Cardiac atrium fibroblast (primary cell): Measurements from ENCODE around the gene TVP23B. TPM values are rescaled to one million over a fixed set of nuclear protein-coding genes. Genes with fewer than 3 reads are reported as not detected.

ENCODE experiments used
- total RNA-seq: library from RNA; depleted of rRNA; stranded (reverse); fragments of >200 nt; gene quantifications from 2 replicates; pipeline ENCODE4 v1.2.3, GENCODE V29; 2015

The TVP23B gene
- total RNA-seq, result 37.9 and 40.0 TPM in 2 replicates

DNA sequence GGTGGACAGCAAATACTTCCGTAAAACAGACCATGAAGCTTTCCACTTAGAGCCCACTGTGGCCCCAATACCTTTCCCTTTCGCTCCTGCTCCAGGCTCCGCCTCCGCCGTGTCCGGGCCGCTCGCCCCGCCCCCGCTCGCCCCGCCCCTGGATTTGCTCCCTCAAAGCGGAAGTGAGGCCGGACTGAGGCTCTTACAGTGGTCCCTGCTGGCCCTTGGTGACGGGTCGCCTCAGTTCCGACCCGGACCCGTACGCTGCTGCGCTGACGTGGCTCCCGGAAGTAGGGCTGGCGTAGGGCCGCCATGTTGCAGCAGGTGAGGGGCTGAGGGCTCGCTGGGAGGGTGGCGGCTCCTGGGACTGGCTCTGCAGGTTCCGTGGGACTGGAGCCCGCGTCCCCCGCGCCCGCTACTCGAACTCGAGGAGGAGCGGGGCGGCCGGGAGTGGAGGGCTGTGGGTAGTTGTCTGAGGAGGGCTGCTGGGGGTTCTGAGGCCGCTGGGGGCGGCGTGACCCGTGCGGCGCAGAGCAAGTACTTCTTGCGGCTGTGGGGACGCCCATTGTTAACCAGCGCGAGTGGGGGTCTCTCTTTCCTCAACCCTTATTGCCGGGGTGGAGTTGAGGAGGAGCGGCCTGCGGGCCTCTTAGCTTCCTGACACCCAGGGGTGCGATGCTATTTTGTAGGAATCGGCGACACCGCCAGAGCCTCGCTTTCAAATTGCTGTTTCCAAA, at the start of gene TVP23B:
TVP23B (plus strand) TSS at position 193 of the 728 bp plus-strand sequence; CDS start at position 304, 111 bp downstream.

GRCh38 chr17:18743699-18744421, 37.1 kb upstream of the TVP23B start, which contains the start of gene FBXW10:
Gene FBXW10 (plus strand): TSS chr17:18744054. CDS start chr17:18744245, 191 bp downstream.

Other genes starting within 250 kb of the TVP23B start
- gene TBC1D28, start 136.8 kb upstream of the TVP23B start, total RNA-seq, result not detected in 2 replicates
- 4.3 and 8.3 TPM in 2 replicates for gene FOXO3B, start 98.9 kb upstream of the TVP23B start, total RNA-seq
- gene FBXW10, start 37.1 kb upstream of the TVP23B start, total RNA-seq, result not detected in 2 replicates
- gene PRPSAP2, start 76.9 kb downstream of the TVP23B start, total RNA-seq, result 23.2 and 26.7 TPM in 2 replicates
- not detected in 2 replicates for gene SLC5A10, start 171.0 kb downstream of the TVP23B start, total RNA-seq
- 9.7 and 19.8 TPM in 2 replicates for gene FAM83G, start 223.6 kb downstream of the TVP23B start, total RNA-seq